Thoracic aorta (tissue), 2 donors: ENCODE measurements around the gene SMKR1. TPM values are rescaled to one million over a fixed set of nuclear protein-coding genes. Genes with fewer than 3 reads are reported as not detected.

Source experiments
- ATAC-seq: fragments of 150-250 bp; one replicate; pipeline ENCODE4 v1.8.0; 2017; ENCODE audit warnings: low read depth; ENCODE audit not compliant: insufficient number of reproducible peaks, low FRiP score
- DNase-seq: peaks from one replicate; pipeline ENCODE4 v3.0.0-alpha.2; 2020; ENCODE audit warnings: low spot score
- H3K27ac ChIP-seq, 2 donors: fragments of 200-600 bp; sonication (generic); 1 replicate in 1 of 2; 2 replicates in 1 of 2; pipeline ENCODE4 v1.5.1; 2016; ENCODE audit warnings: mild to moderate bottlenecking in 2 of 2, moderate library complexity in 2 of 2
- H3K27me3 ChIP-seq: fragments of 200-600 bp; sonication (generic); replicated peaks from 2 replicates; pipeline ENCODE4 v1.6.0; 2016; ENCODE audit warnings: mild to moderate bottlenecking; ENCODE audit not compliant: insufficient read depth
- H3K36me3 ChIP-seq: fragments of 200-600 bp; sonication (generic); one replicate; pipeline ENCODE4 v1.5.1; 2016
- H3K4me1 ChIP-seq, 2 donors: fragments of 200-600 bp; sonication (generic); 1 replicate in 1 of 2; 2 replicates in 1 of 2; pipeline versions ENCODE4 v1.5.1 to v1.6.0; 2016; ENCODE audit warnings: low read depth in 2 of 2, mild to moderate bottlenecking in 1 of 2; ENCODE audit not compliant: control insufficient read depth in 1 of 2
- H3K4me3 ChIP-seq: fragments of 200-600 bp; sonication (generic); 2 replicates; pipeline ENCODE4 v1.5.1; 2016; ENCODE audit warnings: mild to moderate bottlenecking
- H3K9me3 ChIP-seq: fragments of 200-600 bp; sonication (generic); 2 replicates; pipeline ENCODE4 v1.5.1; 2016
- total RNA-seq, 2 donors: library from RNA; depleted of rRNA; stranded (reverse); fragments of >200 nt; gene quantifications; one replicate each; pipeline versions ENCODE4 v1.1.0 to v1.2.3, GENCODE V29; 2016
- TF ChIP-seq, protein P1 (sequence below): fragments of 200-600 bp; sonication (generic); IDR thresholded peaks from one replicate; pipeline ENCODE4 v1.5.1; 2019; ENCODE audit warnings: antibody characterized with exemption

Gene SMKR1
- total RNA-seq, 2 donors from 2014 or later = not detected

DNA sequence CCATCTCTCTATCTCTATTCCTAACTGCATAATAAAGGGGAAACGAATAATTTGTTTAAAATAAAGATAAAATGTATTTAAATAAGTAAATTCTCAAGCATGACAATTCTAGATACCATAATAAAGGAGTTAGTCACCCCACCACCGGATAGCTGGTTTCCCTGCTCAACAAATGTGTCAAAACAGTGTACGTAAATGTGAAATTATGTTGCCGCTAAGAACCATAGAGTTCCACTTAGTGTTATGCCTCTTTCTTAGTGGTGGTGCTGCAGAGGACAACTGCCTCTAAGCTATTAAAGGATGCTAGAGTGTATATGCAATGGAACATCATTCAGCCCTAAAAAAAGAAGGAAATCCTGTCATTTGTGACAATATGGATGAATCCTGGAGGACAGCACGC, 42.4 kb downstream of the SMKR1 start:
- Histone ChIP-seq H3K36me3 (no peaks in the 10 kb centered on the region), H3K27me3 (no peaks in the 10 kb centered on the region), H3K4me1 (no peaks in the 10 kb centered on the region), H3K27ac (no peak overlapping the region), H3K9me3 (no peaks in the 10 kb centered on the region), H3K4me3 (no peak overlapping the region)
- ATAC-seq (no peak), DNase-seq (no peak)
- TF ChIP-seq, protein P1, sequence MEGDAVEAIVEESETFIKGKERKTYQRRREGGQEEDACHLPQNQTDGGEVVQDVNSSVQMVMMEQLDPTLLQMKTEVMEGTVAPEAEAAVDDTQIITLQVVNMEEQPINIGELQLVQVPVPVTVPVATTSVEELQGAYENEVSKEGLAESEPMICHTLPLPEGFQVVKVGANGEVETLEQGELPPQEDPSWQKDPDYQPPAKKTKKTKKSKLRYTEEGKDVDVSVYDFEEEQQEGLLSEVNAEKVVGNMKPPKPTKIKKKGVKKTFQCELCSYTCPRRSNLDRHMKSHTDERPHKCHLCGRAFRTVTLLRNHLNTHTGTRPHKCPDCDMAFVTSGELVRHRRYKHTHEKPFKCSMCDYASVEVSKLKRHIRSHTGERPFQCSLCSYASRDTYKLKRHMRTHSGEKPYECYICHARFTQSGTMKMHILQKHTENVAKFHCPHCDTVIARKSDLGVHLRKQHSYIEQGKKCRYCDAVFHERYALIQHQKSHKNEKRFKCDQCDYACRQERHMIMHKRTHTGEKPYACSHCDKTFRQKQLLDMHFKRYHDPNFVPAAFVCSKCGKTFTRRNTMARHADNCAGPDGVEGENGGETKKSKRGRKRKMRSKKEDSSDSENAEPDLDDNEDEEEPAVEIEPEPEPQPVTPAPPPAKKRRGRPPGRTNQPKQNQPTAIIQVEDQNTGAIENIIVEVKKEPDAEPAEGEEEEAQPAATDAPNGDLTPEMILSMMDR = no peak

- no peaks in the 10 kb centered on the region for H3K36me3 ChIP-seq
These were observed 48.5 kb downstream of the SMKR1 start for GRCh38 chr7:129550693-129551360.

DNA sequence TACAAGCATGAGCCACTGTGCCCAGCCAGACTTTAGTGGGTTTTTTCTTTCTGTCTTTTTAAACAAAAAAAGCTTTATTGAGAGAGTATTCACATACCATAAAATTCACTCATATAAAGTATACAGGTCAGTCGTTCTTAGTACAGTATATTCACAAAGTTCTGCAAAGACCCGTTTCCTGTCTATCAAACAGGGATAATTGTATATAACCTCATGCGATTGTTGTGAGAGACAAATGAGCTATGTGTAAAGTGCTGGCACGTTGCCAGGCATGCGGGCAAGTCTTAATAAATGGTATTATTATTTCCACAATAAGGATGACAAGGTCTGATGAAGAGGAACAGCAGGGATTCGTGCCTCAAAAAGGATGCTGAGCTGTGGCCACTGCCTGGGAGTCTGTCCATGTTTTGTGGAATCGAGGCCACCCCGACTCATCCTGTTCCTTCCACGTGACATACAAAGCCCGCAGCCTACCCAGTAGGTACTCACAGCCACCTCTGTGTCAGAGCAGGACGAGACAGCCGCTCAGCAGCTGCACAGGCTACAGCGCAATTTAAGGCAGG, 51.6 kb downstream of the SMKR1 start:
- Histone ChIP-seq H3K27me3 (no peaks in the 10 kb centered on the region), H3K9me3 (no peaks in the 10 kb centered on the region), H3K27ac (no peak overlapping the region), H3K36me3 (no peaks in the 10 kb centered on the region), H3K4me1 (no peaks in the 10 kb centered on the region), H3K4me3 (no peak overlapping the region)
- DNase-seq = no peak
- TF ChIP-seq, protein P1 = no peak
- no peak for ATAC-seq

More at GRCh38 chr7:129550693-129551360, 48.5 kb downstream of the SMKR1 start:
- Histone ChIP-seq H3K4me1 (no peaks in the 10 kb centered on the region), H3K4me3 (no peak overlapping the region), H3K27me3 (no peaks in the 10 kb centered on the region), H3K27ac (no peak overlapping the region), H3K9me3 (no peaks in the 10 kb centered on the region)
- ATAC-seq (no peak), DNase-seq (no peak)
- TF ChIP-seq, protein P1 = no peak

- no peak for DNase-seq
- no peak for ATAC-seq
- H3K4me1 ChIP-seq = no peaks in the 10 kb centered on the region
- no peaks in the 10 kb centered on the region for H3K36me3 ChIP-seq
- H3K4me3 ChIP-seq = no peak overlapping the region
- no peaks in the 10 kb centered on the region for H3K9me3 ChIP-seq
- TF ChIP-seq, protein P1 = no peak
- H3K27me3 ChIP-seq = no peaks in the 10 kb centered on the region
- no peak overlapping the region for H3K27ac ChIP-seq
These were observed 54.3 kb downstream of the SMKR1 start for GRCh38 chr7:129556607-129557133.

- no peak overlapping the region for H3K4me3 ChIP-seq
- H3K9me3 ChIP-seq = no peaks in the 10 kb centered on the region
- no peaks in the 10 kb centered on the region for H3K27me3 ChIP-seq
- H3K4me1 ChIP-seq = no peaks in the 10 kb centered on the region
- H3K36me3 ChIP-seq = no peaks in the 10 kb centered on the region
- ATAC-seq (no peak), DNase-seq (no peak)
- TF ChIP-seq, protein P1 = no peak
- H3K27ac ChIP-seq = no peak overlapping the region
These were observed 55.6 kb downstream of the SMKR1 start for GRCh38 chr7:129557686-129558481.
